Smooth muscle cell of the coronary artery (primary cell): Measurements from ENCODE around the gene TNFSF10. TPM values are rescaled to one million over a fixed set of nuclear protein-coding genes. Genes with fewer than 3 reads are reported as not detected.

Experiments used
- total RNA-seq: library from RNA; depleted of rRNA; stranded (reverse); fragments of >200 nt; gene quantifications from 2 replicates; pipeline ENCODE4 v1.2.3, GENCODE V29; 2014; ENCODE audit warnings: low replicate concordance

Gene TNFSF10
- 1.4 and 6.3 TPM in 2 replicates for total RNA-seq

DNA sequence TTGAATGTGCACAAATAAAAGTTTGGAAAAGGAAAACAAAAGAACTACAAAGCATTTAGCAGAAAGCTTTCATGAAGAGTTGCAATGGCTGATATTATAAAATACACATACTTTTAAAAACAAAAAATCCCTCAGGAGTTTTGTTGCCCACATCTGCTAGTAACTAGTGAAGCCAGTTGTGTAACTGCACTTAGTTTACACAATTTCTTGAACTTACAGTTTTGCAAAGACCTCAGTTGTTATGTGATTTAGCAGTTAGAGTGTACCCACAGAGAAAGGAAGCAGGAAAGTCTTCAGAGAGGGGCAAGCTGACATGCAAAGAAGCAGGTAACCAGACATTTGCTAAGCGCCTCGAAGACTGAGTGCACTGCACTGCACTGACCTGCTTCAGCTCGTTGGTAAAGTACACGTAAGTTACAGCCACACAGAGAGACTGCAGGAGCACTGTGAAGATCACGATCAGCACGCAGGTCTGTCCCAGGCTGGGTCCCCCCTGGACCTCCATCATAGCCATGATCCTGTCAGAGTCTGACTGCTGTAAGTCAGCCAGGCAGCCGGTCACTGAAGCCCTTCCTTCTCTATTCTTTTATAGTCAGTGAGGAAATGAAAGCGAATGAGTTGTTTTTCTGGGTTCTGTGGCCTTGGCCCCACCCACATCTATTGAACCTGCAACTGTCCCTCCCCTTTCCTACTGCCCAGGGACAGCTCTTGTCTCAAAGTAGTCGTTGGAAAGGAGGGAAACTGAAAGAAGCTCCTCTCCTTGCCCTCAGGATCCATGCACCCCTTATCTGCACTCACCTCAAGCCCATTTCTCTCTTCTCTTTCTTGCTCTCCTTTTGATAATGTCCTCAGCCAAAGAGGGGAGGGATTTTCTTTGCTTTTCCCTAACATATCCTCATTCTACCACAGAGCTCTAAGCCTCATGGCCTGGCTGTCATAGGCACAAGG lies at the start of gene TNFSF10:
Gene TNFSF10, minus strand, starts transcription at position 560 of the 948 bp plus-strand sequence. Its CDS starts 46 bp downstream, at position 514.

Other genes with a start within 250 kb of the TNFSF10 start
- gene GHSR, start 75.0 kb downstream of the TNFSF10 start, total RNA-seq, result not detected in 2 replicates
- gene NCEH1, start 187.6 kb upstream of the TNFSF10 start, total RNA-seq, result 2.0 and 14.0 TPM in 2 replicates
- gene ECT2, start 227.3 kb upstream of the TNFSF10 start, total RNA-seq, result 9.5 and 16.5 TPM in 2 replicates